Lung (tissue), 12 donors: ENCODE data around the gene ANKFN1. TPM values are rescaled to one million over a fixed set of nuclear protein-coding genes. Genes with fewer than 3 reads are reported as not detected.

ENCODE experiments used
- ATAC-seq: fragments of 200-7000 bp; cut with Tn5 transposase; one replicate; pipeline ENCODE4 v1.9.1; 2020; ENCODE audit warnings: moderate number of reproducible peaks; ENCODE audit not compliant: insufficient read depth, low FRiP score
- DNase-seq, 3 donors: peaks; one replicate each; pipeline ENCODE4 v3.0.0-alpha.2; 2013 to 2017
- H3K27ac ChIP-seq, 2 donors: one replicate each; pipeline ENCODE4 v1.5.1; 2013; ENCODE audit warnings: mild to moderate bottlenecking in 2 of 2, moderate library complexity in 2 of 2, control low read depth in 1 of 2, inconsistent platforms in 1 of 2, low read depth in 1 of 2, low read length in 1 of 2
- H3K27me3 ChIP-seq, 3 donors: one replicate each; pipeline ENCODE4 v1.5.1; 2013; ENCODE audit warnings: low read length in 2 of 3; ENCODE audit not compliant: control insufficient read depth in 3 of 3, insufficient read depth in 3 of 3
- H3K36me3 ChIP-seq, 4 donors: one replicate each; pipeline ENCODE4 v1.5.1; 2013; ENCODE audit warnings: low read length in 4 of 4, mild to moderate bottlenecking in 1 of 4, moderate library complexity in 1 of 4; ENCODE audit not compliant: control insufficient read depth in 4 of 4, insufficient read depth in 4 of 4
- H3K4me1 ChIP-seq, 5 donors: one replicate each; pipeline ENCODE4 v1.5.1; 2013; ENCODE audit warnings: low read length in 5 of 5, mild to moderate bottlenecking in 2 of 5, moderate library complexity in 1 of 5; ENCODE audit not compliant: control insufficient read depth in 5 of 5, insufficient read depth in 5 of 5
- H3K4me3 ChIP-seq: one replicate; pipeline ENCODE4 v1.5.1; 2013; ENCODE audit warnings: mild to moderate bottlenecking, control low read depth, moderate library complexity
- H3K9ac ChIP-seq, 2 donors: one replicate each; pipeline ENCODE4 v1.5.1; 2013; ENCODE audit warnings: low read length in 2 of 2, control low read depth in 1 of 2; ENCODE audit not compliant: insufficient read depth in 1 of 2
- H3K9me3 ChIP-seq, 4 donors: one replicate each; pipeline ENCODE4 v1.5.1; 2013; ENCODE audit warnings: low read length in 3 of 4, mild to moderate bottlenecking in 1 of 4, moderate library complexity in 1 of 4; ENCODE audit not compliant: control insufficient read depth in 4 of 4, insufficient read depth in 3 of 4
- WGBS, 2 donors: extraction: QIAGEN DNeasy Blood & Tissue Kit; methylation state at CpG; one replicate each; pipeline ENCODE4 v1.1.7; 2013; 5-methylcytosine and 5-hydroxymethylcytosine counted together
- polyA plus RNA-seq, 2 donors: library from polyadenylated mRNA; stranded (reverse); fragments of 200-250 nt; gene quantifications; one replicate each; pipeline ENCODE4 v1.2.1, GENCODE V29; 2013
- total RNA-seq, 2 donors: library from RNA; depleted of rRNA in 1 of 2; stranded (reverse); fragments of >200 nt in 1 of 2; gene quantifications; one replicate each; pipeline ENCODE4 v1.2.1, GENCODE V29; 2014 to 2021
- TF ChIP-seq, protein P1 (sequence below): IDR thresholded peaks from 2 replicates; pipeline ENCODE4 v1.5.1; 2012; ENCODE audit warnings: mild to moderate bottlenecking; ENCODE audit errors: control extremely low read depth, extremely low read depth
- donor health status: control.
- donor health status: control.
- donor health status: Bipolar disorder and iron deficiency.
- donor health status: healthy.
- donor health status: DM: yes; HTN: yes; CAD: no.

Gene ANKFN1
- total and polyA plus RNA-seq, 4 donors: 0.39 to 8.5 (median 3.4) TPM

DNA sequence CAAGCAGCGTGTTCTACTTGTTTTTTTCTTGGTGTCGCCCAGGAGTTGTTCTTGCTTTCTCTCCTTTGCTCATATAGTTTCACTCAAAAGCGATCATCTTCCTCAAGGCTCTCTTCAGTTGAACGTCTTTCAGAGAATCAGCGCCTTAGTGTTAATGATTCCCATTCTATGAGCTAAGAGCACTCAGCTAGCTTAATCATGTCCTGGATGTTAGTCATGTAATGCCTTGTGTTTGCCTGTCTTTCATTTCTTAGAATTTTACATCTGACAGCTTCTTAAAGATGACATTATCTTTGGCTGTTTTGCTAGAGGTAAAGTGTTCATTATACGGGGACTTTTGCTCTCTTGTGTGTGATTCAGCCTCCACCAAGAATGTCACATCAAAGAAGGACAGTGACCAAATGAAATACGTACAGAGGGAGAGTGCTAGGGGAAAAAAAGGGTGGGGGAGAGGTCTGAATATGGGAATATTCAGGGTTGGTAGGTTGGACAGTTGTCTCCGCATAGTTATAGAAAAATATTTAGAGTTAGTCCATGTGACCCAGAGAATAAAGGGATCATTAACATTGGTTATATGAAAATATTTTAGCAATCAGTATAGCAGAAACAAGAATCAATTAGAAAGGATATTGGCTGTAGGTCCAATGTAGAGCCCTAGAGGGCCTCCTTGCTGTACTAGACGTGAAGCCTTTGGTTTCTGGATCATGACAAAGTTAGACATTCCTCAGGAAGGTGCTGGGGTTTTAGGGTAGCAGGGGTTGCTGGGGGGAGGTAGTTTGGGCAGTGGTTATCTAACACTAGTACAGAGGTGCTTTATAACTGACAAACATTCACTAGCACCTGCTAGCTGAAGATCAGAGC, 31.9 kb upstream of the ANKFN1 start:
- H3K9me3 ChIP-seq: no peaks in the 10 kb centered on the region
- WGBS, 2 donors: 85 to 89% methylated on average over 9 of the region's 9 CpGs
- no peaks in the 10 kb centered on the region for H3K27me3 ChIP-seq
- ATAC-seq (no peak), DNase-seq (no peak)
- no peaks in the 10 kb centered on the region for H3K36me3 ChIP-seq
- H3K27ac ChIP-seq: no peak overlapping the region
- TF ChIP-seq, protein P1, sequence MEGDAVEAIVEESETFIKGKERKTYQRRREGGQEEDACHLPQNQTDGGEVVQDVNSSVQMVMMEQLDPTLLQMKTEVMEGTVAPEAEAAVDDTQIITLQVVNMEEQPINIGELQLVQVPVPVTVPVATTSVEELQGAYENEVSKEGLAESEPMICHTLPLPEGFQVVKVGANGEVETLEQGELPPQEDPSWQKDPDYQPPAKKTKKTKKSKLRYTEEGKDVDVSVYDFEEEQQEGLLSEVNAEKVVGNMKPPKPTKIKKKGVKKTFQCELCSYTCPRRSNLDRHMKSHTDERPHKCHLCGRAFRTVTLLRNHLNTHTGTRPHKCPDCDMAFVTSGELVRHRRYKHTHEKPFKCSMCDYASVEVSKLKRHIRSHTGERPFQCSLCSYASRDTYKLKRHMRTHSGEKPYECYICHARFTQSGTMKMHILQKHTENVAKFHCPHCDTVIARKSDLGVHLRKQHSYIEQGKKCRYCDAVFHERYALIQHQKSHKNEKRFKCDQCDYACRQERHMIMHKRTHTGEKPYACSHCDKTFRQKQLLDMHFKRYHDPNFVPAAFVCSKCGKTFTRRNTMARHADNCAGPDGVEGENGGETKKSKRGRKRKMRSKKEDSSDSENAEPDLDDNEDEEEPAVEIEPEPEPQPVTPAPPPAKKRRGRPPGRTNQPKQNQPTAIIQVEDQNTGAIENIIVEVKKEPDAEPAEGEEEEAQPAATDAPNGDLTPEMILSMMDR: no peak
- no peak overlapping the region for H3K4me3 ChIP-seq
- H3K4me1 ChIP-seq: peaks cover 0 to under 1% (median 0%) of the 10 kb centered on the region in 5 donors
- no peak overlapping the region for H3K9ac ChIP-seq

DNA sequence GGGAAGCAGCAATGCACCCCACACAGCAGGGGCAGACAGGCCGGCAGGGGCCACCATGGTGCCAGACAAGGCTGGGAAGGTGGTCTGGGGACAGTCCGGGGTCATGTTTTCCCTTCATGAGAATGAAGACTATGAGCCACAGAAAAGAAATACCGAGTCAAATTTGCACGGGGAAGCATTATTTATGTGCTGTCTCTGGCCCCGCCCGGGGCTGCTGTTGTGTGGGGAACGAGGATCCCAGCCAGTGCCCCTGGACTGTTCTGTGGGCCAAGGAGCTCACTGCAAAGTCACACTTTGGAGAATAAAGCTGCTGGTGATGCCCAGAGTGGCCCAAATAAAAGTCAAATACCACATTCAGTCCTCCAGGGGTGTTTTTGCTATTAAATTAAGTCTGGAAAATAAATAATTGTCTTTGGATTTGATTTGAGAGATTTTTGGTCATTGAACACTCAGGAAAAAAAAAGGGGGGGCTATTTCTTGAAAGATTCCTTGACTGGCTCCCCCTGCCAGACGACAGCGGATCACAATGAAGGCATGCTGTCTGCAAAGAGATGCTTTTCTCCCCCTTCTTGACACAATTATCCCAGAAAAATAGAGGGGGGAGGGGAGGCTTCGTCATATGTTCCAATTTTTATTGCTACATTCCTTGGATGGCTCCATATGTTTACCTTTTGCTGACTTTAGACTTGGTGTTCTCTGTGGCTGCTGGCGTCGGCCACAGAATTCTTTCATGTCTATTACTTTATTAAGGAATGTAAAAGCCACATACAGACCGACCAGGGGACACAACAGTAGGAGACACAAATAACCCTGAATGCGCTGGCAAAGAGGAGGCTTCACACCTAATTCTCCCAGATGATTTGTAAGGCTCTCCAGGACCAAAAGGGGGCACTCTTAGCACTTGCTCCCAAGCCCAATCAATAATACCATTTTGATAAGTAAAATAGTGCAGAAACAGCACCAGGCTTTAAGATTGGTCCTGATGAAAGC, 27.1 kb upstream of the ANKFN1 start:
- DNase-seq (peak; percentile 19 to 49 (median 30)), ATAC-seq (no peak)
- Histone ChIP-seq H3K27me3 (no peaks in the 10 kb centered on the region), H3K36me3 (no peaks in the 10 kb centered on the region), H3K27ac (no peak overlapping the region), H3K9me3 (no peaks in the 10 kb centered on the region), H3K4me1 (peaks cover 0 to 1% (median 0%) of the 10 kb centered on the region in 5 donors), H3K4me3 (no peak overlapping the region), H3K9ac (no peak overlapping the region)
- 60 to 68% methylated on average over 14 of the region's 14 CpGs for WGBS, 2 donors
- TF ChIP-seq, protein P1: no peak

DNA sequence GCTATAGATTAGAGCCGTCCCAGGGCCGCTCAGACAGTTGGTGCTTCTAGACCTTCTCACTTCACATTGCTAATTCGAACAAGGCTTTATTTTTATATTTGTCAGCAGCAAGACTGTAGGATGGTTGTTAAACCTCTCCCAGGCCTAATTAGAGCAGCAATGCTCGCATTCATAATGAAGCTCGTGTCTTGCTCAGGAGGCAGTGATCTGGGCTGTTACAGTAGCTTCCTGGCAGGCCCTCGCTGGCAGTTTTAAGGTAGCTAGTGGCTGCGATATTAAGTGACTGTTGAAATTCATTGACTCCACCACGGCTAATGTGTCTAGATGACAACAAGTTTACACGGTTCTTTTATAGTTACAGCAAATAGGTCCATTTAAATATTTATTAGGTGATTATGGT, 23.2 kb upstream of the ANKFN1 start:
- WGBS, 2 donors: 84 to 86% methylated on average over 9 of the region's 9 CpGs
- no peak for ATAC-seq

More for the DNA sequence above, 23.2 kb upstream of the ANKFN1 start:
- no peak overlapping the region for H3K27ac ChIP-seq
- H3K4me3 ChIP-seq: no peak overlapping the region
- no peaks in the 10 kb centered on the region for H3K9me3 ChIP-seq
- H3K36me3 ChIP-seq: no peaks in the 10 kb centered on the region
- no peak for DNase-seq
- H3K4me1 ChIP-seq: peaks cover 0 to 1% (median 0%) of the 10 kb centered on the region in 5 donors
- H3K27me3 ChIP-seq: no peaks in the 10 kb centered on the region
- TF ChIP-seq, protein P1: no peak
- H3K9ac ChIP-seq: no peak overlapping the region
